PFSK-1 (cell line): ENCODE measurements around the gene GRID1.

ENCODE experiments used
- FOXP2 ChIP-seq: optimal IDR thresholded peaks from 2 replicates; pipeline ENCODE3; 2011; ENCODE audit warnings: borderline replicate concordance, control low read depth, inconsistent platforms; ENCODE audit not compliant: insufficient read depth; ENCODE audit errors: extremely low read length, extremely low read depth
- POLR2AphosphoS5 ChIP-seq: IDR thresholded peaks from 2 replicates; pipeline ENCODE4 v1.6.1; 2012; ENCODE audit warnings: low read depth, mild to moderate bottlenecking, control low read depth, low read length, moderate library complexity
- SIN3A ChIP-seq: IDR thresholded peaks from 2 replicates; pipeline ENCODE4 v1.6.1; 2012; ENCODE audit warnings: mild to moderate bottlenecking, low read length, moderate library complexity, borderline replicate concordance; ENCODE audit not compliant: insufficient read depth
- TAF1 ChIP-seq: IDR thresholded peaks from 2 replicates; pipeline ENCODE4 v1.6.1; 2012; ENCODE audit warnings: low read length, control low read depth, borderline replicate concordance; ENCODE audit not compliant: insufficient read depth
- TF ChIP-seq, protein P1 (sequence below), 2 experiments: IDR thresholded peaks; 2 replicates each; pipeline versions ENCODE4 v1.6.1 to v1.8.0; 2011 to 2012; ENCODE audit warnings: low read depth in 2 of 2, low read length in 2 of 2, control low read depth in 1 of 2, inconsistent platforms in 1 of 2, mild to moderate bottlenecking in 1 of 2, moderate library complexity in 1 of 2; ENCODE audit not compliant: insufficient read depth in 1 of 2

The GRID1 gene

DNA sequence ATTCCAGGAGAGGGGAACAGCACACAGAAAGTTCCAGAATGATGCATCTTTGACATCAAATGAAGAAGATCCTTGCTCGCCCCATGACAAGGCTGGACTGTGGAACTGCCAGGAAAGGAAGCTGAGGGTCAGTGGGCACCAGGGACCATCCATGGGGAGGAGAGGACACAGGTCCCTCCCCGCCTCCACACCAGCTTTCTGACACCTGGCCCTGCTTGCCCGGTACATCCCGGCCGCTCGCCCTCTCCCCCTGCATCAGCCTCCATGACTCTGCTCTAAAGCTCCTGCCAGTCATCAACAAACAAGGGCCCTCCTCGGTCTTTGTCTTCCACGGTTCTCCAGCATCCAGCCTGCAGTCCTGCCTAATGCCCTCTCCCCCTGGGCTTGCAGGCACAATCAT lies 222.3 kb downstream of the GRID1 start:
- TF ChIP-seq, protein P1, sequence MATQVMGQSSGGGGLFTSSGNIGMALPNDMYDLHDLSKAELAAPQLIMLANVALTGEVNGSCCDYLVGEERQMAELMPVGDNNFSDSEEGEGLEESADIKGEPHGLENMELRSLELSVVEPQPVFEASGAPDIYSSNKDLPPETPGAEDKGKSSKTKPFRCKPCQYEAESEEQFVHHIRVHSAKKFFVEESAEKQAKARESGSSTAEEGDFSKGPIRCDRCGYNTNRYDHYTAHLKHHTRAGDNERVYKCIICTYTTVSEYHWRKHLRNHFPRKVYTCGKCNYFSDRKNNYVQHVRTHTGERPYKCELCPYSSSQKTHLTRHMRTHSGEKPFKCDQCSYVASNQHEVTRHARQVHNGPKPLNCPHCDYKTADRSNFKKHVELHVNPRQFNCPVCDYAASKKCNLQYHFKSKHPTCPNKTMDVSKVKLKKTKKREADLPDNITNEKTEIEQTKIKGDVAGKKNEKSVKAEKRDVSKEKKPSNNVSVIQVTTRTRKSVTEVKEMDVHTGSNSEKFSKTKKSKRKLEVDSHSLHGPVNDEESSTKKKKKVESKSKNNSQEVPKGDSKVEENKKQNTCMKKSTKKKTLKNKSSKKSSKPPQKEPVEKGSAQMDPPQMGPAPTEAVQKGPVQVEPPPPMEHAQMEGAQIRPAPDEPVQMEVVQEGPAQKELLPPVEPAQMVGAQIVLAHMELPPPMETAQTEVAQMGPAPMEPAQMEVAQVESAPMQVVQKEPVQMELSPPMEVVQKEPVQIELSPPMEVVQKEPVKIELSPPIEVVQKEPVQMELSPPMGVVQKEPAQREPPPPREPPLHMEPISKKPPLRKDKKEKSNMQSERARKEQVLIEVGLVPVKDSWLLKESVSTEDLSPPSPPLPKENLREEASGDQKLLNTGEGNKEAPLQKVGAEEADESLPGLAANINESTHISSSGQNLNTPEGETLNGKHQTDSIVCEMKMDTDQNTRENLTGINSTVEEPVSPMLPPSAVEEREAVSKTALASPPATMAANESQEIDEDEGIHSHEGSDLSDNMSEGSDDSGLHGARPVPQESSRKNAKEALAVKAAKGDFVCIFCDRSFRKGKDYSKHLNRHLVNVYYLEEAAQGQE (IDR thresholded peaks at IDR 0.05; ENCODE audit: insufficient read depth in 1 of 2, low read depth in 2 of 2, low read length in 2 of 2): no peak
- no peak for TF ChIP-seq POLR2AphosphoS5
- TF ChIP-seq FOXP2: no peak
- TF ChIP-seq SIN3A: no peak
- TF ChIP-seq TAF1: no peak

DNA sequence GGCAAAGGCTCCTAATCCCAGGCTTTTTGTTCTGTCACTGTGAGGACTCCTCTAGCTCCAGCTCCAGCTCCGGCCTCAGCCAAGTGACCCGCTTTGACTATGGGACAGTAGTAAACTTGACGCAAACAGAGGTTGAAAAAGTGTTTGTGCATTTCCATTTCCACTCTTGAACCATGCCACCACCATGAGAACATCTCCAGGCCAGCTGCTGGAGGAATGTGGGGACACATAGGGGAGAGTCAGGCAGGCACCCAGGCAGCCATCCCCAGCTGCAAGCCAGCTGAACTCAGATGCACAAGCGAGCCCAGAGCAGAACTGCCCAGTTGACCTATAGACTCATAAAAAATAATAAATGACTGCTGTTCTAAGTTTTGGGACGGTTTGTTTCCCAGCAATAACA lies 224.7 kb downstream of the GRID1 start:
- TF ChIP-seq FOXP2: no peak

DNA sequence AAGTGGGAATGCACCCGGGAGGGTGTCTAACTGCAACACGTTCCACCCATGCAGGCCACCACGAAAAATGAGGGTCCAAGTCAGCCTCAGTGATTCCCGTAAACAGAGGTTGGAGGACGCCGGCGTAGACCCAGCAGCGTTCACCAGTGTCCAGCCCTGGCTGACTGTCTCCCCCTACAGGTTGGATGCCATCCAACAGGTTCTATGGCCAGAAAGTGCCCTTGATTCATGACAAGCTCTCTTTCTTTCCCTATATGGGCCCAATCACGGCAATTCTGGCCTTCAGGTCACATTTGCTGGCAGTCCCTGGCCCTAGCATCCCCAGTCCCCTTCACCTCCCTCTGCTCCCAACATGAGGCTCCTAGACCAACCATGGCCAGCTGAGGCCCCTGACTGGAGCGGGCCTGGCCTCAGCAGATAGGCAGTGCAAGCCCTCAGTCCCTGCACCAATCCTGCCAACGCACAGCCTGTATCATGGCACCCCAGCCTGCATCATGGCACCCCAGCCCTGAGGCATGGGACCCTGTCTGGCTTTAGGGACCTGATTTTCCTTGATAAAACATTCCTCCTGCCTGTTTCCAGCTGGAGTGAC lies 227.4 kb downstream of the GRID1 start:
- TF ChIP-seq, protein P1 (IDR thresholded peaks at IDR 0.05; ENCODE audit: insufficient read depth in 1 of 2, low read depth in 2 of 2, low read length in 2 of 2): no peak
- TF ChIP-seq SIN3A (no peak), TAF1 (no peak), POLR2AphosphoS5 (no peak), FOXP2 (no peak)

DNA sequence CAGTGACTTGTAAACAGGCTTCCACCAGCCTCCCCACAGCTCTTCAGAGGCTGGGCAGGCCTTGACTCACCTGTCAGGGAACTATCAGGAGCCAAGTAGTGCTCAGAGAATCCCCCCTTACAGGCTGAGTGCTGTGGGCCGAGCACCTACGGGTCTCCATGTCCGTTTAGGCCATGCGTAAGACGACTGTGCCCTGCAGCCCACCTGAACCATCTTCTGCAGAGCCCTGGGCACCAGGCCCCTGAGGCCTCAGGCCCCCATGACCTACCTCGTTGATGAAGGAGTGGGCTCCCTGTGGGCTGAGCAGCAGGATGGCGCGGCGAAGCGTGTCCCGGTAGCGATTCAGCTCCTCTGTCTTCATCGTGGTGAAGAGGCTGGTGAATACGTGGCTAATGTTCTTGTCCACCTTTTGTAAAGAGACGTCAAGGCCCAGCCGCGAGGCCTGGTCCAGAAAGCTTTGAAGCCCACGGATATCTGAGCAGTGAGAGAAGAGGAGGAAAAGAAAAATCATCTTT lies 228.0 kb downstream of the GRID1 start:
- TF ChIP-seq, protein P1 (IDR thresholded peaks at IDR 0.05; ENCODE audit: insufficient read depth in 1 of 2, low read depth in 2 of 2, low read length in 2 of 2): no peak
- TF ChIP-seq FOXP2 (no peak), POLR2AphosphoS5 (no peak), TAF1 (no peak), SIN3A (no peak)

DNA sequence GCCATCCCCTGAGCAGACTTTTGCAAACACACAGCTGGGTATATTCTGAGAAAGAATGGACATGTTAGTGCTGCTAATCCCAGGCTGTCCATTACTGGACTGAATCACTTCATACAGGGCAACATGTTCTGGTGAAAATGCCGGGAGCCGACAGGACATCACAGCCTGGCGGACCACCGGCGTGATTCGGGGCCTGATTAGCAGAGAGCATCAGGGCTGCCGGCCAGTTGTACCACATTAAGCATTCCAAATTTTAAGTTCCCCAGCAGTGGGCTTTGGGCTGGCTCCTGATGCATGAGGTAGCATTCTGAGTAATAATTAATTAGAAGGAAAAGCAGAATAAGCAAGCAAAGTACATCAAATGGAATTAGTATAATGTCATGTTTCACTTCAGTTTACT lies 229.0 kb downstream of the GRID1 start:
- no peak for TF ChIP-seq POLR2AphosphoS5
- TF ChIP-seq TAF1: no peak
- TF ChIP-seq FOXP2: no peak
- TF ChIP-seq, protein P1 (IDR thresholded peaks at IDR 0.05; ENCODE audit: insufficient read depth in 1 of 2, low read depth in 2 of 2, low read length in 2 of 2): no peak
- no peak for TF ChIP-seq SIN3A
